ENCODE data around the gene DHRSX. TPM values are rescaled to one million over a fixed set of nuclear protein-coding genes. Genes with fewer than 3 reads are reported as not detected.
"Not testable (repeated sequence)": the region's sequence is repeated elsewhere in the genome, so short reads cannot be mapped to it uniquely, and the experiment has no call there.

The DHRSX gene
- total and polyA plus RNA-seq, 12 donors: 6.4 to 68.6 (median 27.7) TPM

DNA sequence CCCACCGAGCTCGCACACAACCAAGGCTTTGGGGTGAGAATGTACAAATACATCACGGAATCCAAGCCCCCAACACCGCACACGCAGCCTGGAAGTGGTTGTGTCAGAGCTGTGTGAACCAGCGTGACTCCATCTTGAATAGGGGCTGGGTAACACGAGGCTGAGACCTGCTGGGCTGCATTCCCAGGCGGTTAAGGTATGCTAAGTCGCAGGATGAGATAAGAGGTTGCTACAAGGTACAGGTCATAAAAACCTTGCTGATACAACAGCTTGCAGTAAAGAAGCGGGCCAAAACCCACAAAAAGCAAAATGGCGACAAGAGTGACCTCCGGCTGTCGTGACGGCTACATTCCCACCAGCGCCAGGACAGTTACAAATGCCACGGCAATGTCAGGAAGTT lies 258.4 kb downstream of the DHRSX start:
- no peak for DNase-seq
- no peaks in the 10 kb centered on the region for H3K36me3 ChIP-seq (replicated peaks in 1 of 2)
- no peak overlapping the region for H3K27ac ChIP-seq
- H3K27me3 ChIP-seq: no peaks in the 10 kb centered on the region
- no peaks in the 10 kb centered on the region for H3K4me1 ChIP-seq (replicated peaks in 1 of 2)
- no peaks in the 10 kb centered on the region for H3K9me3 ChIP-seq (replicated peaks in 1 of 3)
- no peak overlapping the region for H3K4me3 ChIP-seq
- TF ChIP-seq, protein P1, sequence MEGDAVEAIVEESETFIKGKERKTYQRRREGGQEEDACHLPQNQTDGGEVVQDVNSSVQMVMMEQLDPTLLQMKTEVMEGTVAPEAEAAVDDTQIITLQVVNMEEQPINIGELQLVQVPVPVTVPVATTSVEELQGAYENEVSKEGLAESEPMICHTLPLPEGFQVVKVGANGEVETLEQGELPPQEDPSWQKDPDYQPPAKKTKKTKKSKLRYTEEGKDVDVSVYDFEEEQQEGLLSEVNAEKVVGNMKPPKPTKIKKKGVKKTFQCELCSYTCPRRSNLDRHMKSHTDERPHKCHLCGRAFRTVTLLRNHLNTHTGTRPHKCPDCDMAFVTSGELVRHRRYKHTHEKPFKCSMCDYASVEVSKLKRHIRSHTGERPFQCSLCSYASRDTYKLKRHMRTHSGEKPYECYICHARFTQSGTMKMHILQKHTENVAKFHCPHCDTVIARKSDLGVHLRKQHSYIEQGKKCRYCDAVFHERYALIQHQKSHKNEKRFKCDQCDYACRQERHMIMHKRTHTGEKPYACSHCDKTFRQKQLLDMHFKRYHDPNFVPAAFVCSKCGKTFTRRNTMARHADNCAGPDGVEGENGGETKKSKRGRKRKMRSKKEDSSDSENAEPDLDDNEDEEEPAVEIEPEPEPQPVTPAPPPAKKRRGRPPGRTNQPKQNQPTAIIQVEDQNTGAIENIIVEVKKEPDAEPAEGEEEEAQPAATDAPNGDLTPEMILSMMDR (IDR thresholded peaks at IDR 0.05): no peak
- TF ChIP-seq POLR2A (IDR thresholded peaks at IDR 0.05): no peak
- intact Hi-C loops (cut with DNase I): no loop called here
- WGBS, 4 donors: 95 to 99% (median 96%) methylated on average over 14 to 16 of the region's 16 CpGs

DNA sequence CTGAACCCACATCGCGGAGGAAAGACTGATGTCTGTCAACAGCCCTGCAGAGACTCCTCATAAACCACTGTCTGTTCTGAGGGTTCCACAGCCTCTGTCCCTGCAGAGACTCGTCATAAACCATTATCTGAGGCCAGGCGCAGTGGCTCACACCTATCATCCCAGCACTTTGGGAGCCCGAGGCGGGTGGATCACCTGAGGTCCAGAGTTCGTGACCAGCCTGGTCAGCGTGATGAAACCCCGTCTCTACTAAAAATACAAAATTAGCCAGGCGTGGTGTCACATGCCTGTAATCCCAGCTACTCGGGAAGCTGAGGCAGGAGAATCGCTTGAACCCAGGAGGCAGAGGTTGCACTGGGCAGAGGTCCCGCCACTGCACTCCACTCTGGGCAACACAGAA lies 259.3 kb downstream of the DHRSX start:
- intact Hi-C loops (cut with DNase I); H3K27ac ChIP-seq; H3K4me1 ChIP-seq (replicated peaks in 1 of 2); H3K36me3 ChIP-seq (replicated peaks in 1 of 2); H3K27me3 ChIP-seq; DNase-seq; H3K4me3 ChIP-seq; H3K9me3 ChIP-seq (replicated peaks in 1 of 3): not testable (repeated sequence)
- WGBS, 4 donors: 86 to 95% (median 93%) methylated on average over 9 to 13 of the region's 13 CpGs

DNA sequence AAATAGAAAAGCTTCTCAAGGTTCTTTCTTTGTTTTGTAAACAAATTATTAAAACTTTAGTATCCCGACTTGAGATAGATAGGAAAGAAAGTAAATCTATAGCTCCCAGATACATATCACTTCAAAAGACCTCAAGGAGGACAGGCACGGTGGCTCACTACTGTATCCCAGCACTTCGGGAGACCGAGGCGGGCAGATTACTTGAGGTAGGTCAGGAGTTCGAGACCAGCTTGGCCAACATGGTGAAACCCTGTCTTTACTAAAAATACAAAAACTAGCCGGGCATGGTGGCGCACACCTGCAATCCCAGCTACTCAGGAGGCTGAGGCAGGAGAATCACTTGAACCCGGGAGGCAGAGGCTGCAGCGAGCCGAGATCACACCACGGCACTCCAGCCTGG lies 260.0 kb downstream of the DHRSX start:
- intact Hi-C loops (cut with DNase I); DNase-seq: not testable (repeated sequence)
- 88 to 97% (median 90%) methylated on average over 12 of the region's 12 CpGs for WGBS, 4 donors

DNA sequence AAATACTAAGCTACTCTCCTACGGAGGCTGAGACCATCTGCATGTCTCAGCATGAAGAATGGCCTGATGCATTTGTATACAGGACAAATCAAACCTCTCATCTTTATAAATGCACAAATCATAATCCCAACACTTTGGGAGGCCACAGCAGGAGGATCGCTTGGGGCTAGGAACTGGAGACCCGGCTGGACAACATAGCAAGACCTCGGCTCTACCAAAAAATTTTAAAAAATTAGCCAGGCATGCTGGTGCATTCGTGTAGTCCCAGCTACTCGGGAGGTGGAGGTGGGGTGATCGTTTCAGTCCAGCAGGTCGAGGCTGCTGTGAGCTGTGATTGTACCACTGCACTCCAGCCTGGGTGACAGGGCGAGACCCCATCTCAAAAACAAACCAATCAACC lies 262.8 kb downstream of the DHRSX start:
- H3K4me3 ChIP-seq: no peak overlapping the region
- 94 to 98% (median 95%) methylated on average over 8 to 9 of the region's 9 CpGs for WGBS, 4 donors
- intact Hi-C loops (cut with DNase I): no loop called here
- no peak overlapping the region for H3K27ac ChIP-seq
- no peaks in the 10 kb centered on the region for H3K9me3 ChIP-seq (replicated peaks in 1 of 3)
- no peak for TF ChIP-seq POLR2A (IDR thresholded peaks at IDR 0.05)
- TF ChIP-seq, protein P1 (IDR thresholded peaks at IDR 0.05): no peak
- DNase-seq: no peak
- H3K36me3 ChIP-seq (replicated peaks in 1 of 2): no peaks in the 10 kb centered on the region
- no peaks in the 10 kb centered on the region for H3K27me3 ChIP-seq
- no peaks in the 10 kb centered on the region for H3K4me1 ChIP-seq (replicated peaks in 1 of 2)

More for the DNA sequence above, 260.0 kb downstream of the DHRSX start:
- not testable (repeated sequence) for H3K36me3 ChIP-seq (replicated peaks in 1 of 2); H3K4me3 ChIP-seq; H3K27ac ChIP-seq; H3K9me3 ChIP-seq (replicated peaks in 1 of 3); H3K27me3 ChIP-seq; H3K4me1 ChIP-seq (replicated peaks in 1 of 2)

DNA sequence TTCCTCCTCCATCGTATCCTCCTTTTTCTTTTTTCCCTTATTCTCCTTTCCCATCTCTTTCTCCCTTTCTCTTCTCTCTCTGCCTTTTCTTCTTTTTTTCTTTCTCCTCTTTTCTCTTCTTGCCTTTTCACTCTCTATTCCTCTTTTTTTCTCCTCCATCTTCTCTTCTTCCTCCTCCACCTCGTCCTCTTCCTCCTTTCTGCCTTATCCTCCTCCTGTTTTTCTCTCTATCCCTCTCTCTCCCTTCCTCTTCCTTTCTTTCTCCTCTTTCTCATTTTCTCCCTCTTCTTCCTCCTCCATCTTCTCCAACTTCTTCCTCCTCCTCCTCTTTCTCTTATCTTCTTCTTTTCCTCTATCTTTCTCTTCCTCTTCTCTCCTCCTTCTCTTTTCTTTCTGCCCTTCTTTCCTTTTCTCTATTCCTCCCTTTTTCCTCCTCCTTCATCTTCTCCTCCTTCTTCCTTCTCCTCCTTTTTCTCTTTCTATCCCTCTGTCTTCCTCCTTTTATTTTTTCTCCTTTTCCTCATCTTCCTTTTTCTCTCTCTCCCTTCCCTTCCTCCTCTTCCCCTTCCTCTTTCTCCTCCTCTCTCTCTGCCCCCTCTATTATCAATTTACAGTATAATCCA lies 269.1 kb downstream of the DHRSX start:
- Histone ChIP-seq H3K4me1 (replicated peaks in 1 of 2) (no peaks in the 10 kb centered on the region), H3K36me3 (replicated peaks in 1 of 2) (no peaks in the 10 kb centered on the region), H3K4me3 (no peak overlapping the region), H3K27ac (no peak overlapping the region), H3K27me3 (no peaks in the 10 kb centered on the region), H3K9me3 (replicated peaks in 1 of 3) (no peaks in the 10 kb centered on the region)
- 88 to 96% (median 90%) methylated on average over 2 of the region's 2 CpGs for WGBS, 4 donors
- TF ChIP-seq POLR2A (IDR thresholded peaks at IDR 0.05): no peak
- TF ChIP-seq, protein P1 (IDR thresholded peaks at IDR 0.05): no peak
- intact Hi-C loops (cut with DNase I): no loop called here
- DNase-seq: no peak

Measured in adrenal gland (tissue), 12 donors.